ENCODE measurements around the gene CNTNAP2. TPM values are rescaled to one million over a fixed set of nuclear protein-coding genes. Genes with fewer than 3 reads are reported as not detected.

The CNTNAP2 gene
- total RNA-seq, 1 experiment from 2014 or later, result 0.03 TPM

GRCh38 chr7:148397551-148397950 lies 2280.9 kb downstream of the CNTNAP2 start:
- DNase-seq (ENCODE audit: low read depth, low spot score), result no peak
- ChIA-PET CTCF (no interaction called here), POLR2A (no interaction called here)
- H3K9me3 ChIP-seq (ENCODE audit: control insufficient read depth, insufficient read depth, low read depth, low read length), result no peaks in the 10 kb centered on the region
- no TSS peak for BruUV-seq (replicated peaks)
- no peak for ATAC-seq
- H3K4me1 ChIP-seq (ENCODE audit: control insufficient read depth, insufficient read depth, low read length), result no peaks in the 10 kb centered on the region
- peaks cover 30% of the 10 kb centered on the region for H3K27me3 ChIP-seq (ENCODE audit: control insufficient read depth, insufficient read depth, low read length)
- intact Hi-C loops (cut with micrococcal nuclease; ENCODE audit: unreplicated experiment), result no loop called here
- in situ Hi-C loops (cut with HindIII; ENCODE audit: low pct_unique_long_range_greater_than_20kb, low sequenced_read_pairs), result no loop called here
- no peak overlapping the region for H3K27ac ChIP-seq (ENCODE audit: low read length)
- H3K36me3 ChIP-seq (ENCODE audit: control insufficient read depth, insufficient read depth, low read length), result no peaks in the 10 kb centered on the region
- no peak overlapping the region for H3K4me3 ChIP-seq (ENCODE audit: low read depth in 2 of 2, low read length in 2 of 2)
- TF ChIP-seq POLR2AphosphoS5 (IDR thresholded peaks at IDR 0.05; ENCODE audit: low read depth, low read length), result no peak
- TF ChIP-seq SIN3A (IDR thresholded peaks at IDR 0.05; ENCODE audit: borderline replicate concordance, insufficient read depth, low read depth, low read length), result no peak
- TF ChIP-seq REST (IDR thresholded peaks at IDR 0.05; ENCODE audit: insufficient read depth in 1 of 2, low read depth in 2 of 2, low read length in 1 of 2), result no peak
- TF ChIP-seq TCF7L2 (IDR thresholded peaks at IDR 0.05; ENCODE audit: low read depth, low read length), result no peak
- TF ChIP-seq, protein P1, sequence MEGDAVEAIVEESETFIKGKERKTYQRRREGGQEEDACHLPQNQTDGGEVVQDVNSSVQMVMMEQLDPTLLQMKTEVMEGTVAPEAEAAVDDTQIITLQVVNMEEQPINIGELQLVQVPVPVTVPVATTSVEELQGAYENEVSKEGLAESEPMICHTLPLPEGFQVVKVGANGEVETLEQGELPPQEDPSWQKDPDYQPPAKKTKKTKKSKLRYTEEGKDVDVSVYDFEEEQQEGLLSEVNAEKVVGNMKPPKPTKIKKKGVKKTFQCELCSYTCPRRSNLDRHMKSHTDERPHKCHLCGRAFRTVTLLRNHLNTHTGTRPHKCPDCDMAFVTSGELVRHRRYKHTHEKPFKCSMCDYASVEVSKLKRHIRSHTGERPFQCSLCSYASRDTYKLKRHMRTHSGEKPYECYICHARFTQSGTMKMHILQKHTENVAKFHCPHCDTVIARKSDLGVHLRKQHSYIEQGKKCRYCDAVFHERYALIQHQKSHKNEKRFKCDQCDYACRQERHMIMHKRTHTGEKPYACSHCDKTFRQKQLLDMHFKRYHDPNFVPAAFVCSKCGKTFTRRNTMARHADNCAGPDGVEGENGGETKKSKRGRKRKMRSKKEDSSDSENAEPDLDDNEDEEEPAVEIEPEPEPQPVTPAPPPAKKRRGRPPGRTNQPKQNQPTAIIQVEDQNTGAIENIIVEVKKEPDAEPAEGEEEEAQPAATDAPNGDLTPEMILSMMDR (IDR thresholded peaks at IDR 0.05), result no peak

DNA sequence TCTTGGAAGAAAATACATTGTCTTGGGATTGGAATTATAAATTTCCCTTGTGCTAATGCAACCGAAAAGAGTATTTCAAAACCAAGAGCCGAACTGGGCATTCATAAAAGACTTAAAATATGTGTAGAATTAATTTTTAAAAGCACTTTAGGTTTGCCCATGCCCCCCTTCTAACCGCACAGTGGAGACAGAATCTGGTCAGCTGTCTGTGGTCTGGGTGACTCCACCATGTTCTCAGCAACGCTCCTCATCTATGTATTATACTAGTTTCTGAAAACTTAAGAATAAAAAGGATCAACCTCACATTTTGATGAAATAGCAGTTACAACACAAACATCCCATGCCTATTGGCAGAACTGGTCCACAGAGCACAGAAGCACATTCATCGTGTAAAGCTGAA lies 2281.4 kb downstream of the CNTNAP2 start:
- TF ChIP-seq, protein P1 (IDR thresholded peaks at IDR 0.05), result no peak
- TF ChIP-seq POLR2AphosphoS5 (IDR thresholded peaks at IDR 0.05; ENCODE audit: low read depth, low read length) (no peak), REST (IDR thresholded peaks at IDR 0.05; ENCODE audit: insufficient read depth in 1 of 2, low read depth in 2 of 2, low read length in 1 of 2) (no peak), SIN3A (IDR thresholded peaks at IDR 0.05; ENCODE audit: borderline replicate concordance, insufficient read depth, low read depth, low read length) (no peak), TCF7L2 (IDR thresholded peaks at IDR 0.05; ENCODE audit: low read depth, low read length) (no peak)
- ChIA-PET POLR2A (no interaction called here), CTCF (no interaction called here)
- no peaks in the 10 kb centered on the region for H3K9me3 ChIP-seq (ENCODE audit: control insufficient read depth, insufficient read depth, low read depth, low read length)
- no peak for DNase-seq (ENCODE audit: low read depth, low spot score)
- H3K27me3 ChIP-seq (ENCODE audit: control insufficient read depth, insufficient read depth, low read length), result peaks cover 32% of the 10 kb centered on the region
- intact Hi-C loops (cut with micrococcal nuclease; ENCODE audit: unreplicated experiment) (no loop called here), in situ Hi-C loops (cut with HindIII; ENCODE audit: low pct_unique_long_range_greater_than_20kb, low sequenced_read_pairs) (no loop called here)
- no peaks in the 10 kb centered on the region for H3K36me3 ChIP-seq (ENCODE audit: control insufficient read depth, insufficient read depth, low read length)
- H3K4me1 ChIP-seq (ENCODE audit: control insufficient read depth, insufficient read depth, low read length), result no peaks in the 10 kb centered on the region
- no TSS peak for BruUV-seq (replicated peaks)
- no peak overlapping the region for H3K4me3 ChIP-seq (ENCODE audit: low read depth in 2 of 2, low read length in 2 of 2)
- no peak overlapping the region for H3K27ac ChIP-seq (ENCODE audit: low read length)
- ATAC-seq, result no peak
